HL-60/S4 treated with phorbol 12-myristate 13-acetate at 8.2 ng/mL for 4 days and 3 days (cell line): ENCODE results near the gene ADRA2B.

ENCODE experiments used
- in situ Hi-C: fragments of 300-500 bp; cut with MboI; formaldehyde crosslinking; loops from 2 replicates; pipeline ENCODE4 v1.15.0; 2022; ENCODE audit warnings: low sequenced_read_pairs

ADRA2B gene

DNA sequence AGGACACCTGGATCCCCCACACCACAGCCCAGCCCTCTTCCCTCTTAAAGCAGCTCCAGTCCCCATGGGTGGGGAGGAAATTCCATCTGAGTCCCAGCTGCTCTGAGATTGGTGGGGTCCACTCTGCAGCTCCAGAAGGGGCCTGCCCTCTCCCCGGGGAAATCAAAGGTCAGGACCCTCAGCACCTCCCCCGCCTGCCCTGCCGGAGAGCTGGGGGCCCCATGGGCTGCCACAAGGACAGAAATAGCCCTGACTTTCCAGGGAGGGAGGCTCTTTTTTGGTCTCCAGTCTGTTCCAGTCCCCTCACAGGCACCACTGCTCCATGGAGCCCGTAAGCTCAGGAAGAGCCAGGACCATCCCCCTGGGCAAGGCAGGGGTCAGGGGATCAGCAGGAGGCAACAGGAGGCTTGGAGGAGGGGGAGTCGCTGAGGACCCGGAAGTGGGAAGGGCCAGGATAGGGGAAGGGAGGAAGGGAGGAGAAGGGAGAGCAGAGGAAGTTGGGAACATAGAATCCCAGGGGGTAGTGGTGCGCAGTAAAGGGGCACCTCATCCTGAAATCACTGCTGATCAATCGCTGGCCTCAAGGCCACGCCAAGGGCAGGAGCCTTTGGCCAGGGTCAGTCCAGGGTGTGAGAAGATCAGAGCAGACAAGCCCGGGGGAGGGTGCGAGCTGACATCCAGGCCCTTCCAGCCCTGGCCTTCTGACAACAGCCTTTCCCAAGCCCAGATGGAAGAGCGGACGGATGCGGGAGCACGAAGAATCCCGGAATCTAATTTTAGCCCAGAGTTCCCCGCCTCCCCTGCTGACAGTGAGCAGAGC is 7.6 kb downstream of the ADRA2B start:
- in situ Hi-C loops: loop anchor here (25.0 kb wide), 1 partner anchor 96 kb away; no protein-coding TSS in a partner anchor

- in situ Hi-C loops: loop anchor here (25.0 kb wide), 1 partner anchor 96 kb away; no protein-coding TSS in a partner anchor
Observed at GRCh38 chr2:96108151-96108540, 8.2 kb downstream of the ADRA2B start.

DNA sequence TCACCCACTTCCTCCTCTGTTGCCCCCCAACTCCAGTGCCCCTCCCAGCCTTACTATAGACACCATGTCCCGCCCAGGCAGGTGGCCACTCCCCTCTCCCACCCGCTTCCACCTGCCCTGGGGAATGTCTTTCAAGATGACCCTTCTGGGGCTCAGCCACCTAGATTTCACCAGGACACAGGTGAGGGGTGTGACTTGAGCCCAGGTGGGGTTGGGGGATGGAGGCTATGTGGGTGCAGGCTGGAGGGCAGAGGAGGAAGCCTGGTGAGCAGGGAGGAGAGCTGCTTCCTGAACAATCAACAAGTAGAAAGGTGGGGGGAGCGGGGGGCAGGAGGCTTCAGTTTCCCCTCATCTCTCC is 8.7 kb downstream of the ADRA2B start:
- in situ Hi-C loops: loop anchor here (25.0 kb wide), 1 partner anchor 95 kb away; no protein-coding TSS in a partner anchor

GRCh38 chr2:96106991-96107707 is 9.2 kb downstream of the ADRA2B start:
- in situ Hi-C loops: loop anchor here (25.0 kb wide), 1 partner anchor 95 kb away; no protein-coding TSS in a partner anchor

GRCh38 chr2:96105994-96106715 is 10.2 kb downstream of the ADRA2B start:
- in situ Hi-C loops: loop anchor here (25.0 kb wide), 1 partner anchor 94 kb away; no protein-coding TSS in a partner anchor

GRCh38 chr2:96105152-96105915 is 11.0 kb downstream of the ADRA2B start:
- in situ Hi-C loops: loop anchor here (25.0 kb wide), 1 partner anchor 93 kb away; no protein-coding TSS in a partner anchor

DNA sequence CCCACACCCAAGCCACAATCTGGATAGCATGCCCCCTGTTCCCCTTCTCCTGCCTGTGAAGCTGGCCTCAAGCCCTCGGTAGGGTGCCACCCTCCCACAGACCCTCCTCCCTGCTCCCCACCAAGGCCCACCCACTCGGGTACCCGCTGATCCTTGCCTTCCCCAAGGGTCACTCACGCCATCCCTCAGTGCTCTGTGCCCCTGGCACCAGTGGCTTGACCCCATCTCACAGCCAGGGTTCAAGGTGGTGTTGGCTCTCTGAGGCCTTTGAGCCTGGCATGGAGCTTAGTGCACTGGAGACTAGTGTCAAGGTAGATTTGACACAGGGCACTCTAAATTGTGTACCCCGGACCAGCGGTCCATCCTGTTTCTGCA is 11.9 kb downstream of the ADRA2B start:
- in situ Hi-C loops: loop anchor here (25.0 kb wide), 1 partner anchor 92 kb away; no protein-coding TSS in a partner anchor

DNA sequence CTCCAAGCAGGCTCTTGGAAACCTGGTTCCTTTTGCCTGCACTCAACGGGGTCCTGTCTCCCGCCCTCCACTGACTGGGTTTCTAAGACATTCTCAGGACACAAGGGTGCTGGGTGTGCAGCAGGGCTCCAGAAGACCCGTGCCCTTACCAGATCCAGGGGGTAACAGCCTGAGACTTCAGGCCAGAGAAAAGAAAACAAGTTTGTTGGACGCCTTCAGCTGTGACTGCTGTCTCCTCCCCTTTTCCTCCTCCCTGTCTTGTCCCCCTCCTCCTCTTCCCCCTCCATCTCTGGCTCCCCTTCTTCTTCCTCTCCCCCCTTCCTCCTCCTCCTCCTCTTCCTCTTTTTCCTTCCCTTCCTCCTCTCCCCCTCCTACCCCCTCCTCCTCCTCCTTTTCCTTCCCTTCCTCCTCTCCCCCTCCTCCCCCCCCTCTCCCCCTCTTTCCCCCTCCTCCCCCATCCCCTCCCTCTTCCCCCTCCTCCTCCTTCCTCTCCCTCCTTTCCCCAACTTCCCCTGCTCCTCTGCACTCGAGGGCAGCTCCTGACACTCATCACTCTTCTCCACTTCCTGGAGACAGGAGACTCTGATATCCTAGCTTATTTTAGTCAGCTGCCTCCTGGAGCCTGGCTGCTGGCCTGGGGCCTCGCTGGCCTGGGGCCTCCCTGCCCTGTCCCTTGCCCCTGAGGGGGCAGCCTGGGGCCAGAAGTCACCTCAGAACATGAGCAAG is 12.4 kb downstream of the ADRA2B start:
- in situ Hi-C loops: loop anchor here (25.0 kb wide), 1 partner anchor 92 kb away; no protein-coding TSS in a partner anchor

DNA sequence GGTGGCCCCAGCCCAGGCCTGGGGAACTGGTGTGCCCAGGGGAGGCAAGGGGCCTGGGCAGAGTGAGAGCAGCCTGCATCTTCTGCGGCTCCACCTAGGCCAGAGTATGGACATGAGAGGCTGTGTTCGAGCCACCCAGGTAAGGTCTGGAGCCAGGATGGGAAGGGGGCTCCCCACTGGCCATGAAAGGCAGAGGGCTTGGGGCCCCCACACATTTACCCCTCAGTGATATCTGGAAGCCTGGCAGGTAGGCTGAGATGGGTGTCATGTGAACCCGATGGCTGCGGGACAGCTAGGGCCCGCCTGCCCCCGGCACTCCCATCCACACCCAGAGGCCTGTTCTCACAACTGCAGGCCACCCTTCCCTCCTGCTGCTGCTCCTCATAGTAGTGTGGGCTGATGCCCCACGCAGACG is 13.2 kb downstream of the ADRA2B start:
- in situ Hi-C loops: loop anchor here (25.0 kb wide), 1 partner anchor 91 kb away; no protein-coding TSS in a partner anchor

GRCh38 chr2:96102596-96103186 is 13.7 kb downstream of the ADRA2B start:
- in situ Hi-C loops: loop anchor here (25.0 kb wide), 1 partner anchor 90 kb away; no protein-coding TSS in a partner anchor

DNA sequence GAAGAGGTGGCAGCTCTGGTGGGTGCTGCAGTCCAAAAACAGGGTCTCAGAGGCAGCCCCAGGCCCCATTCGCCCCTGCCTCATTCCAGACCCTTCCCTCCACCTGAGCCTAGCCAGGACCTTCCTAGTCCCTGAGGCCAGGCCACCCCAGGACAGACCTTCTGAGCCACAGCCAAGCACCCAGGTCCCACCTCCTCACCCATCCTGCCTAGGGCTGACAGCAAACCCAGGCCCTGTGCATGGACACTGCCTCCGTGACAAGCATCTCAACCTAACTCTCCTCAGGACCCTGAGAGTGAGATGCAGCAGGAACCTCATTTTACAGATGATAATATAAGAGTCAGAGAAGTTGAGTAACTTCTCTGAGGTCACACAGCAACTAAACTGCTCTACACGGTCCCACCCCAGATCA is 15.5 kb downstream of the ADRA2B start:
- in situ Hi-C loops: loop anchor here (25.0 kb wide), 1 partner anchor 89 kb away; no protein-coding TSS in a partner anchor

DNA sequence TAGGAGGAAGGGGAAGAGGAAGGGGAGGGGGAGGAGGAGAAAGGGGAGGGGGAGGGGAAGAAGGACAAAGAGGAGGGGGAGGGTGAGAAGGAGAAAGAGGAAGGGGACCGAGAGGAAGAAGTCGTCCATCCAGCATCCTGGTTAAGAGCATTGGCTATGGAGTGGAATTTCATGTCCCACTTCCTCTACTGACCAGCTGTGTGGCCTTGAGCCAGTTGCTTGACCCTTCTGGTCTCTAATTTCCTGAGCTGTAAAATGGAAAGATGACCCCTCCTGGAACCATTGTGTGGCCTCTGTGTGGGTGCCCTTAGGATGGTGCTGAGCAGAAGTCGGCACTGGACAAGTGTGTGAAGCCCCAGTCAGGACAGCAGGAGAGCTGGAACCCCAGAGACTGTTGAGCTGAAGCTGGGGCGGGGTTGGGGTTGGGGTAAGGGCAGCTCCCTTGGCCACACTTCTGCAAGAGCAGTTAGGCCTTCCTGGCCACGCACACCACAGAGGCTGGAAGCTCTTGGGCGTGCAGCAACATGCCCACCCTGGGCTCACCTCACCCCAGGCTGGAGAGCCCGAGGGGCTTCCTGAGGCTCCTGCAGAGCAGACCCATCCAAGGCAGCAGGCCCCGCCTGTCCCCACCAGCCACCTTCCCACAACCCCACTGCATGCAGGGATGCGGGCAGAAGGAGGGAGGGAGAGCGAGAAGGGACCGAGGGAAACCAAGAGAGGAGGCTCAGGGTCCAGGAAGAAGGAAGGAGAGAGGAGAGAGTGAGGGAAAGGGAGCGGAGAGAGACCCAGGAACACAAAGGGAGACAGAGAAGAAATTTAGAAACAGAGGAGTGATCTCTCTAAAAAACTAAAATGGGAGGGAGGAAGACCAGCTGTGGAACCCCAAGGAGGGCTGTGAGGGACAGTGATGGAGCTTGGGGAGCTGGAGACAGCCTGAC is 16.2 kb downstream of the ADRA2B start:
- in situ Hi-C loops: loop anchor here (25.0 kb wide), 1 partner anchor 88 kb away; no protein-coding TSS in a partner anchor

- in situ Hi-C loops: no loop called here
Observed at GRCh38 chr2:96098900-96099590, 17.3 kb downstream of the ADRA2B start.

- in situ Hi-C loops: no loop called here
Observed at GRCh38 chr2:96097951-96098823, 18.2 kb downstream of the ADRA2B start.

- in situ Hi-C loops: no loop called here
Observed at GRCh38 chr2:96097441-96097840, 18.9 kb downstream of the ADRA2B start.

DNA sequence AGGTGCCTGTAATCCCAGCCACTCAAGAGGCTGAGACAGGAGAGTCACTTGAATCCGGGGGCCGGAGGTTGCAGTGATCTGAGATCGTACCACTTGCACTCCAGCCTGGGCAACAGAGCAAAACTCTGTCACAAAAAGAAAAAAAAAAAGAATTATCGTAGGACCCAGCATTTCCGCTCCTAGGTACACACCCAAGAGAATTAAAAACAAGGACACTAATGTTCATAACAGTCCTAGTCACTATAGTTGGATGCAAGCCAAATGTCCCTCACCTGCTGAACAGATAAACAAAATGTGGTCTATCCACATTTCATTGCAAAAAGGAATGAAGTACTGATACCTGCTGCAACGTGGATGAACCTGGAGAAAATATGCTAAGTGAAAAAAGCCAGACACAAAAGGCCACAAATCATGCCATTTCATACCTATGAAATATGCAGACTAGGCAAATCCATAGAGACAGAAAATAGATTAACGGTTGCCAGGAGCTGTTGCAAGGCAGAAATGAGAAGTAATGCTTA is 21.2 kb downstream of the ADRA2B start:
- in situ Hi-C loops: no loop called here
